ENCODE measurements around the gene ATP8A2. TPM values are rescaled to one million over a fixed set of nuclear protein-coding genes. Genes with fewer than 3 reads are reported as not detected.

Gene ATP8A2
- total RNA-seq, 1 experiment from 2014 or later = 5.2 TPM

DNA sequence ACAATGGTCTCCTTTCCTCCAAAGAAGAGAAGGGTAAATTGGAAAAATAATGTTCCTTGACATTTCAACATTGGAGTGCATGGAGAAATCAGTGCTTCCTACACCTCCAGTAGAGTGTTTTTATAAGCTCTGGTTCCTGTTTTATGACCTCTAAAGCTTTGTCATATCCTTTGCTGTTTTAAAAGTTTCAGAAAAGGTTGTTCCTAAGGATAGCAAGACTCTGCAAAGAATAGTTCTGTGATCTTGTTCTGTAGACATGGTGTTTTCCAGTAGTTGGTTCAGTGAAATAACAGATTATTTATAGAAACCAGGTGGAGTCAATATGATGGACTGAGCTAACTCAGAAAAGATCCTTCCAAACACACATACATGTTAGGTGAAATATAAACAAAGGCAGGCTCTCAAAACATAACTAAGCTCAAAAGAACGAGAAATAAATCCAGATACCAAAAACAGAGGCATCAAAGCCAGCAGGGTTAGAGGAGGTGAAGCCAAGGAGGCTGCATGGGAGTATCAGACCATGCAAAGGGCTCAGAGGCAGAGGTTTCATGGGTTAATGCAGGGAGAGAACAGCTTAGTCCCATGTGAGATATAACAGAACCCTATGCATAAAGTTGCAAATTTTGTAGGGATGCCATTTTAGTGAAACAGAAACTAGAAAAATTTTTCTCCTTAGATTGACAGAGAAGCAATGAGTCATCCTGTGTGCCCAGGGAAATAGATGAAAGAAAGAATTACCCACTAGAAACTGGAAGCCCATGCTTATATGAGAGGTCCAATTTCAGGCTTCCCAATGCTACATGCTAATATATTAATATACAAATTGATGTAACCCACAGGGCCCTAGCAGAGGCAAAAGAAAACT lies 635.7 kb downstream of the ATP8A2 start:
- H3K27ac Mint-ChIP-seq = no peak overlapping the region
- no peak overlapping the region for H3K4me3 Mint-ChIP-seq
- POLR2A ChIA-PET = no interaction called here
- CTCF ChIA-PET = no interaction called here
- TF ChIP-seq, protein P1, sequence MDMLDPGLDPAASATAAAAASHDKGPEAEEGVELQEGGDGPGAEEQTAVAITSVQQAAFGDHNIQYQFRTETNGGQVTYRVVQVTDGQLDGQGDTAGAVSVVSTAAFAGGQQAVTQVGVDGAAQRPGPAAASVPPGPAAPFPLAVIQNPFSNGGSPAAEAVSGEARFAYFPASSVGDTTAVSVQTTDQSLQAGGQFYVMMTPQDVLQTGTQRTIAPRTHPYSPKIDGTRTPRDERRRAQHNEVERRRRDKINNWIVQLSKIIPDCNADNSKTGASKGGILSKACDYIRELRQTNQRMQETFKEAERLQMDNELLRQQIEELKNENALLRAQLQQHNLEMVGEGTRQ (CRISPR knock-in tag; IDR thresholded peaks at IDR 0.05) = no peak
- TF ChIP-seq ELF4 (CRISPR knock-in tag; IDR thresholded peaks at IDR 0.05; ENCODE audit: low read depth) = no peak
- TF ChIP-seq, protein P2, sequence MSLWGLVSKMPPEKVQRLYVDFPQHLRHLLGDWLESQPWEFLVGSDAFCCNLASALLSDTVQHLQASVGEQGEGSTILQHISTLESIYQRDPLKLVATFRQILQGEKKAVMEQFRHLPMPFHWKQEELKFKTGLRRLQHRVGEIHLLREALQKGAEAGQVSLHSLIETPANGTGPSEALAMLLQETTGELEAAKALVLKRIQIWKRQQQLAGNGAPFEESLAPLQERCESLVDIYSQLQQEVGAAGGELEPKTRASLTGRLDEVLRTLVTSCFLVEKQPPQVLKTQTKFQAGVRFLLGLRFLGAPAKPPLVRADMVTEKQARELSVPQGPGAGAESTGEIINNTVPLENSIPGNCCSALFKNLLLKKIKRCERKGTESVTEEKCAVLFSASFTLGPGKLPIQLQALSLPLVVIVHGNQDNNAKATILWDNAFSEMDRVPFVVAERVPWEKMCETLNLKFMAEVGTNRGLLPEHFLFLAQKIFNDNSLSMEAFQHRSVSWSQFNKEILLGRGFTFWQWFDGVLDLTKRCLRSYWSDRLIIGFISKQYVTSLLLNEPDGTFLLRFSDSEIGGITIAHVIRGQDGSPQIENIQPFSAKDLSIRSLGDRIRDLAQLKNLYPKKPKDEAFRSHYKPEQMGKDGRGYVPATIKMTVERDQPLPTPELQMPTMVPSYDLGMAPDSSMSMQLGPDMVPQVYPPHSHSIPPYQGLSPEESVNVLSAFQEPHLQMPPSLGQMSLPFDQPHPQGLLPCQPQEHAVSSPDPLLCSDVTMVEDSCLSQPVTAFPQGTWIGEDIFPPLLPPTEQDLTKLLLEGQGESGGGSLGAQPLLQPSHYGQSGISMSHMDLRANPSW (CRISPR knock-in tag; conservative IDR thresholded peaks at IDR 0.05; ENCODE audit: low read depth) = no peak
- no peak for TF ChIP-seq EMX1 (CRISPR knock-in tag; IDR thresholded peaks at IDR 0.05)
- TF ChIP-seq NR3C1 (CRISPR knock-in tag; conservative IDR thresholded peaks at IDR 0.05; ENCODE audit: low read depth) = no peak
- no peak for TF ChIP-seq ZNF219 (CRISPR knock-in tag; IDR thresholded peaks at IDR 0.05; ENCODE audit: borderline replicate concordance)
- no peak for TF ChIP-seq NR2C2 (CRISPR knock-in tag; IDR thresholded peaks at IDR 0.05)
- no peak for TF ChIP-seq NFATC4 (CRISPR knock-in tag; IDR thresholded peaks at IDR 0.05)
- TF ChIP-seq FOXJ3 (CRISPR knock-in tag; IDR thresholded peaks at IDR 0.05; ENCODE audit: borderline replicate concordance) = no peak
- TF ChIP-seq NFYB (CRISPR knock-in tag; conservative IDR thresholded peaks at IDR 0.05; ENCODE audit: low read depth) = no peak
- TF ChIP-seq, protein P3, sequence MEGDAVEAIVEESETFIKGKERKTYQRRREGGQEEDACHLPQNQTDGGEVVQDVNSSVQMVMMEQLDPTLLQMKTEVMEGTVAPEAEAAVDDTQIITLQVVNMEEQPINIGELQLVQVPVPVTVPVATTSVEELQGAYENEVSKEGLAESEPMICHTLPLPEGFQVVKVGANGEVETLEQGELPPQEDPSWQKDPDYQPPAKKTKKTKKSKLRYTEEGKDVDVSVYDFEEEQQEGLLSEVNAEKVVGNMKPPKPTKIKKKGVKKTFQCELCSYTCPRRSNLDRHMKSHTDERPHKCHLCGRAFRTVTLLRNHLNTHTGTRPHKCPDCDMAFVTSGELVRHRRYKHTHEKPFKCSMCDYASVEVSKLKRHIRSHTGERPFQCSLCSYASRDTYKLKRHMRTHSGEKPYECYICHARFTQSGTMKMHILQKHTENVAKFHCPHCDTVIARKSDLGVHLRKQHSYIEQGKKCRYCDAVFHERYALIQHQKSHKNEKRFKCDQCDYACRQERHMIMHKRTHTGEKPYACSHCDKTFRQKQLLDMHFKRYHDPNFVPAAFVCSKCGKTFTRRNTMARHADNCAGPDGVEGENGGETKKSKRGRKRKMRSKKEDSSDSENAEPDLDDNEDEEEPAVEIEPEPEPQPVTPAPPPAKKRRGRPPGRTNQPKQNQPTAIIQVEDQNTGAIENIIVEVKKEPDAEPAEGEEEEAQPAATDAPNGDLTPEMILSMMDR (IDR thresholded peaks at IDR 0.05) = no peak
- no peak for TF ChIP-seq TP53 (CRISPR knock-in tag; IDR thresholded peaks at IDR 0.05)
- TF ChIP-seq ATF1 (CRISPR knock-in tag; IDR thresholded peaks at IDR 0.05) = no peak
- TF ChIP-seq MLX (CRISPR knock-in tag; IDR thresholded peaks at IDR 0.05) = no peak
- no peak for TF ChIP-seq ETV6 (CRISPR knock-in tag; IDR thresholded peaks at IDR 0.05)
- no peak for TF ChIP-seq NFE2L1 (CRISPR knock-in tag; IDR thresholded peaks at IDR 0.05)
- TF ChIP-seq E2F1 (CRISPR knock-in tag; IDR thresholded peaks at IDR 0.05) = no peak
- TF ChIP-seq PREB (CRISPR knock-in tag; IDR thresholded peaks at IDR 0.05; ENCODE audit: borderline replicate concordance) = no peak
- TF ChIP-seq, protein P4, sequence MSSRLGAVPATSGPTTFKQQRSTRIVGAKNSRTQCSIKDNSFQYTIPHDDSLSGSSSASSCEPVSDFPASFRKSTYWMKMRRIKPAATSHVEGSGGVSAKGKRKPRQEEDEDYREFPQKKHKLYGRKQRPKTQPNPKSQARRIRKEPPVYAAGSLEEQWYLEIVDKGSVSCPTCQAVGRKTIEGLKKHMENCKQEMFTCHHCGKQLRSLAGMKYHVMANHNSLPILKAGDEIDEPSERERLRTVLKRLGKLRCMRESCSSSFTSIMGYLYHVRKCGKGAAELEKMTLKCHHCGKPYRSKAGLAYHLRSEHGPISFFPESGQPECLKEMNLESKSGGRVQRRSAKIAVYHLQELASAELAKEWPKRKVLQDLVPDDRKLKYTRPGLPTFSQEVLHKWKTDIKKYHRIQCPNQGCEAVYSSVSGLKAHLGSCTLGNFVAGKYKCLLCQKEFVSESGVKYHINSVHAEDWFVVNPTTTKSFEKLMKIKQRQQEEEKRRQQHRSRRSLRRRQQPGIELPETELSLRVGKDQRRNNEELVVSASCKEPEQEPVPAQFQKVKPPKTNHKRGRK (CRISPR knock-in tag; IDR thresholded peaks at IDR 0.05; ENCODE audit: borderline replicate concordance) = no peak
- peaks cover 10% of the 10 kb centered on the region for H3K4me1 Mint-ChIP-seq
- no peaks in the 10 kb centered on the region for H3K27me3 Mint-ChIP-seq (ENCODE audit: low read depth)
- DNase-seq (ENCODE audit: low spot score) (no peak), ATAC-seq (no peak)
- peaks cover 16% of the 10 kb centered on the region for H3K9me3 Mint-ChIP-seq
- H3K36me3 Mint-ChIP-seq = peaks cover 6% of the 10 kb centered on the region

Data from WTC11 (cell line).